ENCODE data around the gene PHF21B. TPM values are rescaled to one million over a fixed set of nuclear protein-coding genes. Genes with fewer than 3 reads are reported as not detected.
A peak's percentile ranks its signal among the peaks of the same experiment; 100 is the strongest.
"Not testable (repeated sequence)": the region's sequence is repeated elsewhere in the genome, so short reads cannot be mapped to it uniquely, and the experiment has no call there.

The PHF21B gene
- total and polyA plus RNA-seq, 7 experiments from 2014 or later = not detected

- H3K27ac ChIP-seq (ENCODE audit: low read depth, low read length); intact Hi-C loops (cut with micrococcal nuclease); H3K4me1 ChIP-seq (ENCODE audit: control insufficient read depth in 2 of 2, insufficient read depth in 2 of 2, low read length in 2 of 2); CTCF ChIA-PET; H3K4me3 ChIP-seq (ENCODE audit: low read length); H3K4me1 Mint-ChIP-seq; ATAC-seq; POLR2A ChIA-PET; DNase-seq; H3K27me3 ChIP-seq (ENCODE audit: control insufficient read depth in 2 of 2, insufficient read depth in 2 of 2, low read length in 2 of 2); H3K4me3 Mint-ChIP-seq; H3K36me3 Mint-ChIP-seq; H3K36me3 ChIP-seq (ENCODE audit: control insufficient read depth in 2 of 3, insufficient read depth in 3 of 3, low read length in 3 of 3): not testable (repeated sequence)
- Mint-ChIP-seq H3K9me3 (peaks cover 4 to 33% (median 15%) of the 10 kb centered on the region in 11 donors), H3K27ac (peak overlapping the region in 1 of 9 donors; percentile 21), H3K27me3 (peaks cover 4 to 44% (median 29%) of the 10 kb centered on the region in 5 donors)
- peaks cover 0 to 16% (median 6%) of the 10 kb centered on the region in 3 experiments for H3K9me3 ChIP-seq (ENCODE audit: control insufficient read depth in 2 of 3, low read length in 3 of 3)
Observed at GRCh38 chr22:44904492-44905152, 105.2 kb downstream of the PHF21B start.

DNA sequence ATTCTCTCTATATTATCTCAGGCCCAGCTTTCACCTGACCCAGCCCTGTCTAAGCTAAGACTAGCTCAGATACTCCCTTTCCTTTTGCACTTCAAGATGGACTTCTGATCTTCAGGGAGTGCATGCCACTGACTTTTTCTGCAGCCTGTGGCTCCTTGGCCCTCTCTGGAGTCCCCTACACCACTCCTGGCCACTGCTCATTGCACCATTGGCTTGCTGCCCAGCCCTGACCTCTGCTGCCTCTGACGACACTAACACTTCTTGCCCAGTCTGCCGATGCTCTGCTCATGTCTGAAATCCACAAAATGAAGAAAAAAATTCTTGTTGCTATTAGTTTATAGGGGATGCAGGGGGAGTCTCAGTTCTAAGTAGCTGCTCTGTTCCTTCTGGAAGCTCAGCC lies 106.6 kb downstream of the PHF21B start:
- H3K27ac Mint-ChIP-seq; H3K4me1 Mint-ChIP-seq; intact Hi-C loops (cut with micrococcal nuclease); H3K4me3 Mint-ChIP-seq; H3K27me3 ChIP-seq (ENCODE audit: control insufficient read depth in 2 of 2, insufficient read depth in 2 of 2, low read length in 2 of 2); DNase-seq; H3K4me1 ChIP-seq (ENCODE audit: control insufficient read depth in 2 of 2, insufficient read depth in 2 of 2, low read length in 2 of 2); H3K27ac ChIP-seq (ENCODE audit: low read depth, low read length); ATAC-seq; H3K4me3 ChIP-seq (ENCODE audit: low read length); H3K36me3 ChIP-seq (ENCODE audit: control insufficient read depth in 2 of 3, insufficient read depth in 3 of 3, low read length in 3 of 3); POLR2A ChIA-PET; H3K36me3 Mint-ChIP-seq: not testable (repeated sequence)
- H3K9me3 ChIP-seq (ENCODE audit: control insufficient read depth in 2 of 3, low read length in 3 of 3) = peaks cover 0 to 16% (median 6%) of the 10 kb centered on the region in 3 experiments
- Mint-ChIP-seq H3K9me3 (peaks cover 4 to 33% (median 15%) of the 10 kb centered on the region in 11 donors), H3K27me3 (peaks cover 4 to 44% (median 29%) of the 10 kb centered on the region in 5 donors)
- CTCF ChIA-PET = interaction anchor here (0.7 kb wide), 1 partner anchor 451 kb away, joined by 3 read pairs; no protein-coding TSS in a partner anchor

GRCh38 chr22:44901301-44901700 lies 108.5 kb downstream of the PHF21B start:
- Histone ChIP-seq H3K36me3 (ENCODE audit: control insufficient read depth in 2 of 3, insufficient read depth in 3 of 3, low read length in 3 of 3) (no peaks in the 10 kb centered on the region), H3K4me3 (ENCODE audit: low read length) (no peak overlapping the region), H3K9me3 (ENCODE audit: control insufficient read depth in 2 of 3, low read length in 3 of 3) (peaks cover 0 to 16% (median 6%) of the 10 kb centered on the region in 3 experiments), H3K27me3 (ENCODE audit: control insufficient read depth in 2 of 2, insufficient read depth in 2 of 2, low read length in 2 of 2) (no peaks in the 10 kb centered on the region), H3K4me1 (ENCODE audit: control insufficient read depth in 2 of 2, insufficient read depth in 2 of 2, low read length in 2 of 2) (no peaks in the 10 kb centered on the region), H3K27ac (ENCODE audit: low read depth, low read length) (no peak overlapping the region)
- no peak overlapping the region for H3K27ac Mint-ChIP-seq
- peaks cover 4 to 38% (median 25%) of the 10 kb centered on the region in 5 donors for H3K27me3 Mint-ChIP-seq
- DNase-seq = no peak
- H3K4me1 Mint-ChIP-seq = no peaks in the 10 kb centered on the region
- intact Hi-C loops (cut with micrococcal nuclease) = no loop called here
- ChIA-PET POLR2A (no interaction called here), CTCF (no interaction called here)
- no peak overlapping the region for H3K4me3 Mint-ChIP-seq
- no peak for ATAC-seq
- peaks cover 0 to 3% (median 0%) of the 10 kb centered on the region in 5 donors for H3K36me3 Mint-ChIP-seq
- peaks cover 4 to 33% (median 15%) of the 10 kb centered on the region in 11 donors for H3K9me3 Mint-ChIP-seq

DNA sequence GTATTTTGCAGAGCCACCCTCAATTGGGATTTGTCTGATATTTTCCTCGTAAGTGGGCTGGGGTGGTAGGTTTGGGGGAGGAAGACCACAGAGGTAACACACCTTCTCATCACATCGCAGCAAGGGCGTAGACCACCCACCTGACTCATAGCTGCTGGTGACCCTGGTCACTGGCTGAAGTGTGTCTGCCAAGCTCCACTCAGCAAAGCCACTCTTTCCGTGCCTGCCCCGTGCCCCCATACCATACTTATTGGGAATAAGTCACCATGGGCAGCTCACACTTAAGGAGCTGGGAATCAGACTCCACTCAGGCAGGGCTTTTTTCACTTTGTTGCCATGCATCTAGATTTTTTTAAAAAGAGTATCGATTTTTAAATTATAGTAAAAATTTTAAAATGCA lies 111.6 kb downstream of the PHF21B start:
- intact Hi-C loops (cut with micrococcal nuclease) = no loop called here
- Histone ChIP-seq H3K27ac (ENCODE audit: low read depth, low read length) (no peak overlapping the region), H3K36me3 (ENCODE audit: control insufficient read depth in 2 of 3, insufficient read depth in 3 of 3, low read length in 3 of 3) (no peaks in the 10 kb centered on the region), H3K4me3 (ENCODE audit: low read length) (no peak overlapping the region), H3K27me3 (ENCODE audit: control insufficient read depth in 2 of 2, insufficient read depth in 2 of 2, low read length in 2 of 2) (no peaks in the 10 kb centered on the region), H3K4me1 (ENCODE audit: control insufficient read depth in 2 of 2, insufficient read depth in 2 of 2, low read length in 2 of 2) (no peaks in the 10 kb centered on the region), H3K9me3 (ENCODE audit: control insufficient read depth in 2 of 3, low read length in 3 of 3) (peaks cover 0 to 16% (median 6%) of the 10 kb centered on the region in 3 experiments)
- Mint-ChIP-seq H3K27ac (no peak overlapping the region), H3K9me3 (peaks cover 4 to 31% (median 11%) of the 10 kb centered on the region in 11 donors), H3K36me3 (peaks cover 0 to 3% (median 0%) of the 10 kb centered on the region in 5 donors), H3K4me3 (no peak overlapping the region), H3K4me1 (no peaks in the 10 kb centered on the region), H3K27me3 (peaks cover 0 to 22% (median 7%) of the 10 kb centered on the region in 5 donors)
- ATAC-seq (no peak), DNase-seq (no peak)
- ChIA-PET POLR2A (no interaction called here), CTCF (no interaction called here)

DNA sequence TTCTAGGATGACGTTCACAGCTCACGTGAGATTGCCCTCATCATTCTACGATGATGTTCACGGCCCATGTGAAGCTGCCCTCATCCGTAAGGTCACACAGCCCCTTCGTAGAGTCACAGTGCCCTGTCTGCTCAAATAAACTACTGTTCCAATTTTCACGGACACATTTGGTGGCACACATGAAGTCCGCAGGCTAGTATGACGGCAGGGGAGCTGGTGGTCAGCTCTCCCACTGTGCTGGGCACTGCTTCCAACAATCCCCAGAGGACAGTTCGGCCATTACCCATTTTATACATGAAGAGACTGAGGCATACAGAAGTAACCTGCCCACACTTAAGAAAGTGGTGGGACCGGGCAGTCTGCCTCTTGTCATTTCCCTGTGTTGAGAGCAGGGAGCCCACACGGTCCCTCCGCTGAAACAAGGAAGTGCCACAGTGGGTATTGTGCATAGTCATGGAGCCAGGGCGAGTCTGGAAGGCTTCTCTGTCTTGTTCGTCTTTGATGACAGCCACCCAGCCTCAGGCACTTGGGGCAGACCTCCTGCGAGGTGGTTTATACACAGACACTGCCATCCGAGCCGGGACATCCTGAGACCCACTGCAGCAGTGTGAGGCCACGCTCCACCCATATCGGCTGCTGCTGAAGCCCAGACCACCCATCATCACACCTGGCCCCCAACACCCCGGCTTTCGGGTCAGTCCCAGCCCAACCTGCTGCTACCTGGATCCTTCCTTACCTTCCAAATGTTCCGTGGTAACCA lies 114.3 kb downstream of the PHF21B start:
- CTCF ChIA-PET = no interaction called here
- no peaks in the 10 kb centered on the region for H3K4me1 Mint-ChIP-seq
- H3K36me3 Mint-ChIP-seq = no peaks in the 10 kb centered on the region
- intact Hi-C loops (cut with micrococcal nuclease) = no loop called here
- DNase-seq (no peak), ATAC-seq (no peak)
- H3K9me3 ChIP-seq (ENCODE audit: control insufficient read depth in 2 of 3, low read length in 3 of 3) = no peaks in the 10 kb centered on the region
- no peaks in the 10 kb centered on the region for H3K36me3 ChIP-seq (ENCODE audit: control insufficient read depth in 2 of 3, insufficient read depth in 3 of 3, low read length in 3 of 3)
- no peak overlapping the region for H3K4me3 Mint-ChIP-seq
- H3K27me3 Mint-ChIP-seq = peaks cover 0 to 10% (median 0%) of the 10 kb centered on the region in 5 donors
- H3K4me1 ChIP-seq (ENCODE audit: control insufficient read depth in 2 of 2, insufficient read depth in 2 of 2, low read length in 2 of 2) = no peaks in the 10 kb centered on the region
- no peak overlapping the region for H3K27ac ChIP-seq (ENCODE audit: low read depth, low read length)
- H3K9me3 Mint-ChIP-seq = peaks cover 0 to 5% (median under 1%) of the 10 kb centered on the region in 11 donors
- POLR2A ChIA-PET = no interaction called here
- no peak overlapping the region for H3K27ac Mint-ChIP-seq
- no peaks in the 10 kb centered on the region for H3K27me3 ChIP-seq (ENCODE audit: control insufficient read depth in 2 of 2, insufficient read depth in 2 of 2, low read length in 2 of 2)
- H3K4me3 ChIP-seq (ENCODE audit: low read length) = no peak overlapping the region

DNA sequence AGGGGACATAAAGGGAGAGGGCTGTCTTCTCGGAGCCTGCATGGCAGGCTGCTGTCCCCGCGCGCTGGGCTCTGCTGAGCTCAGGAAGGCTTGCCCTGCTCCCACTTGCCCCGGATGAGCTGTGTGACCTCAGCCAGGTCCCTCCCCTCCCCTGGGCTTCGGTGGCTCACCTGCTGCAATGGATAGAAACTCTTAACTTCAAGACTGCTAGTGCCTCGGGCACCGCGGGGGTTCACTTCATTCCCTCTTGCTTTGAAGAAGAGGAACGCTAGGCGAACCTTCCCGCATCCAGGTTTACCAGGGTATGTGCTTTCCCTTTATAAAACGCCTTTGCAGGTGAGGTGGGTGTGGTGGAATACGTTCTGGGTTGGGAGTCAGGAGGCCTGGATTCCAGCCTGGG lies 115.0 kb downstream of the PHF21B start:
- Mint-ChIP-seq H3K27me3 (peaks cover 0 to 6% (median 0%) of the 10 kb centered on the region in 5 donors), H3K36me3 (no peaks in the 10 kb centered on the region), H3K4me3 (no peak overlapping the region), H3K27ac (no peak overlapping the region), H3K9me3 (peaks cover 0 to 1% (median 0%) of the 10 kb centered on the region in 11 donors), H3K4me1 (no peaks in the 10 kb centered on the region)
- H3K9me3 ChIP-seq (ENCODE audit: control insufficient read depth in 2 of 3, low read length in 3 of 3) = no peaks in the 10 kb centered on the region
- H3K4me3 ChIP-seq (ENCODE audit: low read length) = no peak overlapping the region
- no peak overlapping the region for H3K27ac ChIP-seq (ENCODE audit: low read depth, low read length)
- no peaks in the 10 kb centered on the region for H3K27me3 ChIP-seq (ENCODE audit: control insufficient read depth in 2 of 2, insufficient read depth in 2 of 2, low read length in 2 of 2)
- no peak for ATAC-seq
- intact Hi-C loops (cut with micrococcal nuclease) = no loop called here
- POLR2A ChIA-PET = no interaction called here
- H3K4me1 ChIP-seq (ENCODE audit: control insufficient read depth in 2 of 2, insufficient read depth in 2 of 2, low read length in 2 of 2) = no peaks in the 10 kb centered on the region
- no peak for DNase-seq
- H3K36me3 ChIP-seq (ENCODE audit: control insufficient read depth in 2 of 3, insufficient read depth in 3 of 3, low read length in 3 of 3) = no peaks in the 10 kb centered on the region
- CTCF ChIA-PET = no interaction called here

All from naive thymus-derived CD4-positive, alpha-beta T cell (primary cell).